Hindlimb muscle (tissue), 1 donor: ENCODE measurements around the gene CLBA1. TPM values are rescaled to one million over a fixed set of nuclear protein-coding genes. Genes with fewer than 3 reads are reported as not detected.
A peak's percentile ranks its signal among the peaks of the same experiment; 100 is the strongest.
"Not testable (repeated sequence)": the region's sequence is repeated elsewhere in the genome, so short reads cannot be mapped to it uniquely, and the experiment has no call there.

Experiments used
- DNase-seq: peaks from one replicate; pipeline ENCODE4 v3.0.0-alpha.2; 2013
- polyA plus RNA-seq: library from polyadenylated mRNA; unstranded; fragments of 120-200 nt; gene quantifications from one replicate; pipeline ENCODE4 v1.2.1, GENCODE V29; 2013; ENCODE audit not compliant: insufficient read length

CLBA1 gene
- polyA plus RNA-seq, result 5.0 TPM

GRCh38 chr14:104985675-104986486 is at the start of gene CLBA1:
Gene CLBA1 (plus strand): TSS chr14:104985788. CDS start chr14:104986432, 644 bp downstream.
- peak; percentile 98 for DNase-seq

- no peak for DNase-seq
Observed at GRCh38 chr14:104935955-104936354, 49.6 kb upstream of the CLBA1 start.

- no peak for DNase-seq
Observed at GRCh38 chr14:104936361-104937155, 49.0 kb upstream of the CLBA1 start.

GRCh38 chr14:104937161-104937560 is 48.4 kb upstream of the CLBA1 start:
- no peak for DNase-seq

GRCh38 chr14:104937694-104938365 is 47.8 kb upstream of the CLBA1 start:
- DNase-seq, result no peak

- DNase-seq, result no peak
Observed at GRCh38 chr14:104938436-104938835, 47.2 kb upstream of the CLBA1 start.

GRCh38 chr14:104938960-104939359 is 46.6 kb upstream of the CLBA1 start:
- DNase-seq, result no peak

GRCh38 chr14:104939666-104940410 is 45.8 kb upstream of the CLBA1 start:
- DNase-seq, result no peak

- no peak for DNase-seq
Observed at GRCh38 chr14:104940526-104941150, 45.0 kb upstream of the CLBA1 start.

GRCh38 chr14:104941508-104942365 is 43.9 kb upstream of the CLBA1 start:
- DNase-seq, result no peak

GRCh38 chr14:104942586-104942985 is 43.0 kb upstream of the CLBA1 start:
- no peak for DNase-seq

GRCh38 chr14:104943216-104944015 is 42.2 kb upstream of the CLBA1 start:
- DNase-seq, result not testable (repeated sequence)

GRCh38 chr14:104944016-104944308 is 41.6 kb upstream of the CLBA1 start:
- not testable (repeated sequence) for DNase-seq

- DNase-seq, result not testable (repeated sequence)
Observed at GRCh38 chr14:104944436-104945205, 41.0 kb upstream of the CLBA1 start.

- DNase-seq, result not testable (repeated sequence)
Observed at GRCh38 chr14:104945266-104945665, 40.3 kb upstream of the CLBA1 start.

GRCh38 chr14:104945986-104946965 is 39.3 kb upstream of the CLBA1 start:
- not testable (repeated sequence) for DNase-seq

- DNase-seq, result not testable (repeated sequence)
Observed at GRCh38 chr14:104947201-104947600, 38.4 kb upstream of the CLBA1 start.
